Effector memory CD8-positive, alpha-beta T cell (primary cell): Measurements from ENCODE around the gene GPR26.

Experiments
- ATAC-seq: fragments of 150-1000 bp; cut with Tn5 transposase; replicated peaks from 2 replicates; pipeline ENCODE4 v1.10.0; 2021; ENCODE audit warnings: mild to moderate bottlenecking, moderate library complexity
- DNase-seq, 3 experiments: peaks; one replicate each; pipeline ENCODE4 v3.0.0; 2021
- H3K27ac Mint-ChIP-seq, 2 donors: one replicate each; pipeline ENCODE4 v1.8.0; 2022; ENCODE audit warnings: mild to moderate bottlenecking in 2 of 2, mixed read lengths in 2 of 2, moderate library complexity in 2 of 2
- H3K27me3 Mint-ChIP-seq, 2 donors: one replicate each; pipeline ENCODE4 v1.8.0; 2022; ENCODE audit warnings: mixed read lengths in 2 of 2
- H3K36me3 Mint-ChIP-seq: one replicate; pipeline ENCODE4 v1.8.0; 2022; ENCODE audit warnings: mild to moderate bottlenecking, moderate library complexity, mixed read lengths; ENCODE audit not compliant: insufficient read depth
- H3K4me1 Mint-ChIP-seq, 2 donors: one replicate each; pipeline ENCODE4 v1.8.0; 2022; ENCODE audit warnings: low read depth in 2 of 2, mixed read lengths in 2 of 2
- H3K4me3 Mint-ChIP-seq, 2 donors: one replicate each; pipeline ENCODE4 v1.8.0; 2022; ENCODE audit warnings: mild to moderate bottlenecking in 2 of 2, mixed read lengths in 2 of 2, moderate library complexity in 2 of 2
- H3K9me3 Mint-ChIP-seq, 2 donors: one replicate each; pipeline ENCODE4 v1.8.0; 2022; ENCODE audit warnings: mixed read lengths in 2 of 2
- total RNA-seq, 9 experiments: gene quantifications; one replicate each; lab custom pipeline; 2026; lab: John Stamatoyannopoulos, UW

Gene GPR26
- 0 reads per million in 9 experiments for total RNA-seq

GRCh38 chr10:123666318-123667236 is at the start of gene GPR26:
GPR26 (plus strand) TSS chr10:123666355; CDS start chr10:123666408, 53 bp downstream.
- no peaks in the 10 kb centered on the region for H3K36me3 Mint-ChIP-seq
- H3K9me3 Mint-ChIP-seq: peaks cover 0 to 1% of the 10 kb centered on the region in 2 donors
- H3K4me3 Mint-ChIP-seq: no peak within 1 kb of the TSS
- ATAC-seq (no peak), DNase-seq (no peak)
- H3K27me3 Mint-ChIP-seq: peaks cover 29 to 61% of the 10 kb centered on the region in 2 donors
- H3K4me1 Mint-ChIP-seq: no peaks in the 10 kb centered on the region
- no peak within 1 kb of the TSS for H3K27ac Mint-ChIP-seq

- Mint-ChIP-seq H3K27me3 (peaks cover 12 to 24% of the 10 kb centered on the region in 2 donors), H3K27ac (no peak overlapping the region)
- ATAC-seq: no peak
These were observed 47.9 kb upstream of the GPR26 start for GRCh38 chr10:123618224-123618623.

GRCh38 chr10:123619067-123619855 is 46.9 kb upstream of the GPR26 start:
- Mint-ChIP-seq H3K27ac (no peak overlapping the region), H3K9me3 (peaks cover 0 to 1% of the 10 kb centered on the region in 2 donors), H3K4me1 (no peaks in the 10 kb centered on the region), H3K4me3 (no peak overlapping the region), H3K27me3 (peaks cover 12 to 24% of the 10 kb centered on the region in 2 donors), H3K36me3 (no peaks in the 10 kb centered on the region)
- ATAC-seq (no peak), DNase-seq (no peak)

More at GRCh38 chr10:123618224-123618623, 47.9 kb upstream of the GPR26 start:
- H3K36me3 Mint-ChIP-seq: no peaks in the 10 kb centered on the region
- H3K9me3 Mint-ChIP-seq: peaks cover 0 to 1% of the 10 kb centered on the region in 2 donors
- H3K4me3 Mint-ChIP-seq: no peak overlapping the region
- no peak for DNase-seq
- H3K4me1 Mint-ChIP-seq: no peaks in the 10 kb centered on the region

- Mint-ChIP-seq H3K9me3 (peaks cover 0 to 1% of the 10 kb centered on the region in 2 donors), H3K4me3 (no peak overlapping the region), H3K36me3 (no peaks in the 10 kb centered on the region), H3K4me1 (no peaks in the 10 kb centered on the region), H3K27me3 (peaks cover 12 to 24% of the 10 kb centered on the region in 2 donors), H3K27ac (no peak overlapping the region)
- DNase-seq (no peak), ATAC-seq (no peak)
These were observed 45.5 kb upstream of the GPR26 start for GRCh38 chr10:123620621-123621020.

GRCh38 chr10:123621492-123621891 is 44.7 kb upstream of the GPR26 start:
- H3K9me3 Mint-ChIP-seq: no peaks in the 10 kb centered on the region
- H3K36me3 Mint-ChIP-seq: no peaks in the 10 kb centered on the region
- no peaks in the 10 kb centered on the region for H3K4me1 Mint-ChIP-seq
- DNase-seq (no peak), ATAC-seq (no peak)
- peaks cover 12 to 24% of the 10 kb centered on the region in 2 donors for H3K27me3 Mint-ChIP-seq
- H3K4me3 Mint-ChIP-seq: no peak overlapping the region
- no peak overlapping the region for H3K27ac Mint-ChIP-seq

GRCh38 chr10:123621916-123622315 is 44.2 kb upstream of the GPR26 start:
- DNase-seq: no peak
- no peak overlapping the region for H3K27ac Mint-ChIP-seq
- H3K36me3 Mint-ChIP-seq: no peaks in the 10 kb centered on the region
- no peaks in the 10 kb centered on the region for H3K4me1 Mint-ChIP-seq
- no peak overlapping the region for H3K4me3 Mint-ChIP-seq
- H3K27me3 Mint-ChIP-seq: peaks cover 14 to 24% of the 10 kb centered on the region in 2 donors
- ATAC-seq: no peak
- H3K9me3 Mint-ChIP-seq: no peaks in the 10 kb centered on the region

GRCh38 chr10:123622381-123622780 is 43.8 kb upstream of the GPR26 start:
- H3K36me3 Mint-ChIP-seq: no peaks in the 10 kb centered on the region
- DNase-seq (no peak), ATAC-seq (no peak)
- H3K9me3 Mint-ChIP-seq: no peaks in the 10 kb centered on the region
- no peak overlapping the region for H3K4me3 Mint-ChIP-seq
- peaks cover 18 to 24% of the 10 kb centered on the region in 2 donors for H3K27me3 Mint-ChIP-seq
- no peak overlapping the region for H3K27ac Mint-ChIP-seq
- H3K4me1 Mint-ChIP-seq: no peaks in the 10 kb centered on the region

GRCh38 chr10:123624086-123624485 is 42.1 kb upstream of the GPR26 start:
- ATAC-seq (no peak), DNase-seq (no peak)
- H3K27me3 Mint-ChIP-seq: peaks cover 14 to 15% of the 10 kb centered on the region in 2 donors
- H3K36me3 Mint-ChIP-seq: no peaks in the 10 kb centered on the region
- no peak overlapping the region for H3K4me3 Mint-ChIP-seq
- no peaks in the 10 kb centered on the region for H3K4me1 Mint-ChIP-seq
- H3K27ac Mint-ChIP-seq: no peak overlapping the region
- no peaks in the 10 kb centered on the region for H3K9me3 Mint-ChIP-seq

GRCh38 chr10:123633106-123633505 is 33.0 kb upstream of the GPR26 start:
- ATAC-seq: no peak
- Mint-ChIP-seq H3K4me3 (no peak overlapping the region), H3K4me1 (no peaks in the 10 kb centered on the region), H3K36me3 (no peaks in the 10 kb centered on the region), H3K9me3 (no peaks in the 10 kb centered on the region), H3K27ac (no peak overlapping the region), H3K27me3 (peaks cover 21 to 55% of the 10 kb centered on the region in 2 donors)
- DNase-seq: no peak

GRCh38 chr10:123633636-123634035 is 32.5 kb upstream of the GPR26 start:
- no peak for ATAC-seq
- Mint-ChIP-seq H3K36me3 (no peaks in the 10 kb centered on the region), H3K4me1 (no peaks in the 10 kb centered on the region), H3K27ac (no peak overlapping the region), H3K27me3 (peaks cover 22 to 58% of the 10 kb centered on the region in 2 donors), H3K4me3 (no peak overlapping the region), H3K9me3 (no peaks in the 10 kb centered on the region)
- DNase-seq: no peak

- DNase-seq (no peak), ATAC-seq (no peak)
- no peak overlapping the region for H3K27ac Mint-ChIP-seq
- no peaks in the 10 kb centered on the region for H3K36me3 Mint-ChIP-seq
- no peak overlapping the region for H3K4me3 Mint-ChIP-seq
- no peaks in the 10 kb centered on the region for H3K4me1 Mint-ChIP-seq
- H3K27me3 Mint-ChIP-seq: peaks cover 25 to 63% of the 10 kb centered on the region in 2 donors
- no peaks in the 10 kb centered on the region for H3K9me3 Mint-ChIP-seq
These were observed 31.9 kb upstream of the GPR26 start for GRCh38 chr10:123634221-123634620.

GRCh38 chr10:123635131-123635530 is 31.0 kb upstream of the GPR26 start:
- Mint-ChIP-seq H3K27me3 (peaks cover 26 to 72% of the 10 kb centered on the region in 2 donors), H3K9me3 (no peaks in the 10 kb centered on the region), H3K27ac (no peak overlapping the region), H3K36me3 (no peaks in the 10 kb centered on the region), H3K4me3 (no peak overlapping the region), H3K4me1 (no peaks in the 10 kb centered on the region)
- ATAC-seq (no peak), DNase-seq (no peak)

- no peak for ATAC-seq
- DNase-seq: no peak
- peaks cover 31 to 77% of the 10 kb centered on the region in 2 donors for H3K27me3 Mint-ChIP-seq
- H3K4me3 Mint-ChIP-seq: no peak overlapping the region
- H3K9me3 Mint-ChIP-seq: no peaks in the 10 kb centered on the region
- H3K27ac Mint-ChIP-seq: no peak overlapping the region
- no peaks in the 10 kb centered on the region for H3K4me1 Mint-ChIP-seq
- no peaks in the 10 kb centered on the region for H3K36me3 Mint-ChIP-seq
These were observed 30.4 kb upstream of the GPR26 start for GRCh38 chr10:123635745-123636144.
